HEK293 (cell line): ENCODE results near the gene OGDHL.
A peak's percentile ranks its signal among the peaks of the same experiment; 100 is the strongest.

ENCODE experiments used
- CTCF ChIA-PET: fragments of 350-600 bp; formaldehyde crosslinking; extraction: SDS; loops from one replicate; lab custom pipeline; 2021; ENCODE audit warnings: antibody characterized with exemption; lab: Yijun Ruan, JAX
- POLR2A ChIA-PET: fragments of 300-600 bp; formaldehyde crosslinking; extraction: SDS; loops from one replicate; lab custom pipeline; 2020; ENCODE audit warnings: antibody characterized with exemption, inconsistent platforms; lab: Yijun Ruan, JAX
- H3K27ac ChIP-seq: fragments of 200-500 bp; sonication (Bioruptor generic); 2 replicates; pipeline ENCODE4 v1.5.1; 2014; ENCODE audit warnings: low read depth, low read length, control low read depth, inconsistent platforms; ENCODE audit errors: extremely low read depth
- H3K36me3 ChIP-seq, 2 experiments: fragments of 200-500 bp in 1 of 2; sonication (Bioruptor generic) in 1 of 2; 1 replicate in 1 of 2; 2 replicates in 1 of 2; pipeline ENCODE4 v1.5.1; 2014 to 2017; ENCODE audit warnings: inconsistent platforms in 2 of 2, low read length in 2 of 2; ENCODE audit not compliant: control insufficient read depth in 2 of 2, insufficient read depth in 1 of 2
- H3K4me1 ChIP-seq: fragments of 200-500 bp; sonication (Bioruptor generic); 2 replicates; pipeline ENCODE4 v1.5.1; 2014; ENCODE audit warnings: mild to moderate bottlenecking, low read length, inconsistent platforms; ENCODE audit not compliant: control insufficient read depth, insufficient read depth
- H3K4me3 ChIP-seq: 2 replicates; pipeline ENCODE4 v1.5.1; 2011; ENCODE audit warnings: low read depth, mild to moderate bottlenecking, control low read depth, low read length, moderate library complexity
- H3K9me3 ChIP-seq: fragments of 200-500 bp; sonication (Bioruptor generic); 2 replicates; pipeline ENCODE4 v1.5.1; 2014; ENCODE audit warnings: low read depth, low read length, inconsistent platforms; ENCODE audit not compliant: control insufficient read depth, insufficient read depth
- EGR2 ChIP-seq: fragments of 450-650 bp; formaldehyde crosslinking; IDR thresholded peaks from 2 replicates; pipeline ENCODE4 v1.5.1; 2016; ENCODE audit warnings: low read depth, missing biosample characterization, missing genetic modification characterization
- SETDB1 ChIP-seq: IDR thresholded peaks from one replicate; pipeline ENCODE4 v1.6.1; 2017; ENCODE audit warnings: mild to moderate bottlenecking, low read length, moderate library complexity, mixed read lengths; ENCODE audit not compliant: insufficient read length
- ZFHX2 ChIP-seq: fragments of 450-650 bp; formaldehyde crosslinking; conservative IDR thresholded peaks from 2 replicates; pipeline ENCODE4 v1.5.1; 2016; ENCODE audit warnings: missing biosample characterization, missing genetic modification characterization
- ZFP69B ChIP-seq: fragments of 450-650 bp; formaldehyde crosslinking; IDR thresholded peaks from 2 replicates; pipeline ENCODE4 v1.5.1; 2016; ENCODE audit warnings: missing biosample characterization, missing genetic modification characterization
- ZIC2 ChIP-seq: fragments of 450-650 bp; formaldehyde crosslinking; IDR thresholded peaks from 2 replicates; pipeline ENCODE4 v1.5.1; 2016; ENCODE audit warnings: missing biosample characterization, missing genetic modification characterization
- ZNF2 ChIP-seq: fragments of 450-650 bp; formaldehyde crosslinking; IDR thresholded peaks from 2 replicates; pipeline ENCODE4 v1.5.1; 2016; ENCODE audit warnings: missing biosample characterization, missing genetic modification characterization
- ZNF274 ChIP-seq, 2 experiments: fragments of 200-500 bp in 1 of 2; fragments of 450-650 bp in 1 of 2; sonication (Bioruptor generic) in 1 of 2; formaldehyde crosslinking in 1 of 2; IDR thresholded peaks; 2 replicates each; pipeline versions ENCODE4 v1.5.1 to v1.6.1; 2014 to 2016; ENCODE audit warnings: borderline replicate concordance in 1 of 2, inconsistent platforms in 1 of 2, low read length in 1 of 2, missing biosample characterization in 1 of 2, missing genetic modification characterization in 1 of 2
- ZNF324 ChIP-seq: fragments of 450-650 bp; formaldehyde crosslinking; IDR thresholded peaks from 2 replicates; pipeline ENCODE4 v1.5.1; 2016; ENCODE audit warnings: missing biosample characterization, missing genetic modification characterization
- ZNF394 ChIP-seq: fragments of 450-650 bp; formaldehyde crosslinking; IDR thresholded peaks from 2 replicates; pipeline ENCODE4 v1.5.1; 2016; ENCODE audit warnings: missing biosample characterization, missing genetic modification characterization, mild to moderate bottlenecking, moderate library complexity, borderline replicate concordance
- ZNF449 ChIP-seq: fragments of 450-650 bp; formaldehyde crosslinking; IDR thresholded peaks from 2 replicates; pipeline ENCODE4 v1.5.1; 2017; ENCODE audit warnings: missing biosample characterization, mild to moderate bottlenecking, missing genetic modification characterization, moderate library complexity
- ZNF530 ChIP-seq: fragments of 450-650 bp; formaldehyde crosslinking; IDR thresholded peaks from 2 replicates; pipeline ENCODE4 v1.5.1; 2016; ENCODE audit warnings: low read depth, missing biosample characterization, missing genetic modification characterization
- ZNF561 ChIP-seq: fragments of 450-650 bp; IDR thresholded peaks from 2 replicates; pipeline ENCODE4 v1.5.1; 2018; ENCODE audit warnings: missing biosample characterization, missing genetic modification characterization, borderline replicate concordance
- ZNF707 ChIP-seq: fragments of 450-650 bp; formaldehyde crosslinking; IDR thresholded peaks from 2 replicates; pipeline ENCODE4 v1.5.1; 2016; ENCODE audit warnings: missing biosample characterization, missing genetic modification characterization
- ZNF791 ChIP-seq: fragments of 450-650 bp; formaldehyde crosslinking; IDR thresholded peaks from 2 replicates; pipeline ENCODE4 v1.5.1; 2016; ENCODE audit warnings: missing biosample characterization, missing genetic modification characterization

Gene OGDHL

DNA sequence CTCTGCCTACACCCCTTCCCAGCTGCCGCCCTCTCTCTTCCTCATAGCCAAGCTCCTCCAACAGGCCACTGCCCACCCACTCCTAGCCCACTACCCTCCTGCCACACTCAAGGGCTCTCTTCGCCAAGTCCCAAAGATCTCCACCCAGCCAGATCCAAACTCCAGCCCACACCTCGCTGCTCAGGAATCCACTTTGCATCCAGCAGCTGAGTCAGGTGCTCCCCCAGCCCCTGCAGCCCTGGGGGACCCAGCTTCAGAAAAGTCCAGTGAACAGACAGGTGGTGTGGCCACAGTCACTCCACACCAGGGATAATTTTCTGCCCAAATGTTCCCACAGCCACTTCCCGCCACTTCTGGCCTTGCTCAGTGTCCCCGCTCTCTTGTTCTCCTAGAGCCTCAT, 10.9 kb downstream of the OGDHL start:
- ChIA-PET CTCF (no interaction called here), POLR2A (no interaction called here)
- Histone ChIP-seq H3K9me3 (no peaks in the 10 kb centered on the region), H3K36me3 (peaks cover 0 to 20% of the 10 kb centered on the region in 2 experiments; a peak in 1 of 3 replicates), H3K4me3 (no peak overlapping the region), H3K4me1 (no peaks in the 10 kb centered on the region), H3K27ac (no peak overlapping the region)
- peak; percentile 35; the same call in 1 of the 2 replicates for TF ChIP-seq ZFHX2 (tag by site-specific recombination)
- TF ChIP-seq ZNF561 (tag by site-specific recombination): no peak
- TF ChIP-seq ZNF2: no peak
- TF ChIP-seq ZNF394 (tag by site-specific recombination): no peak
- TF ChIP-seq ZNF530: no peak
- TF ChIP-seq EGR2 (tag by site-specific recombination): peak; percentile 38; the same call in 1 of the 2 replicates
- no peak for TF ChIP-seq ZNF324 (tag by site-specific recombination)
- no peak for TF ChIP-seq ZNF449

DNA sequence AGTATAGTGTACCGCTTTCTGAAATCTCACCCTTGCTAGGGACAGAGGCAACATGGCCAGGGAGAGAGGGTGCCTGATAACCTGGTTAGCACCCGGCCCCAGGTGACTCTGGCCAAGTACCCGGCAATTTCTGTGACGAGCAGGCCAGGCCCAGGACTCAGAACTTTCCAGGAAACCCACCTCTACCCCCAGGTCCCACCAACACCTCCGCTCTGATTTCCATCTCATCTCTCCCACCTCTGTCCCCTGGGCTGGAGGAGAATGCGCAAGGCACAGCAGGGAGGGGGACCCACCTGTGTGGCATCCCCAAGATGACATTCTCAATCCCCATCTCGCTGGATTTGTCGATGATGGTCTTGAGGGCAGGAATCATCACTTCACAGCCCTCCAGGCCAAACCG, 11.6 kb downstream of the OGDHL start:
- Histone ChIP-seq H3K4me1 (no peaks in the 10 kb centered on the region), H3K4me3 (no peak overlapping the region), H3K9me3 (no peaks in the 10 kb centered on the region), H3K36me3 (peaks cover 0 to 21% of the 10 kb centered on the region in 2 experiments; a peak in 1 of 3 replicates), H3K27ac (no peak overlapping the region)
- POLR2A ChIA-PET: no interaction called here
- no peak for TF ChIP-seq ZNF707 (tag by site-specific recombination)
- no peak for TF ChIP-seq ZNF274 (IDR thresholded peaks at IDR 0.05; ENCODE audit: low read length)
- no peak for TF ChIP-seq ZNF274 (tag by site-specific recombination; IDR thresholded peaks at IDR 0.05; ENCODE audit: borderline replicate concordance)
- no peak for TF ChIP-seq ZNF449
- CTCF ChIA-PET: interaction anchor here (0.6 kb wide), 1 partner anchor 1095 kb away, joined by 7 read pairs; no protein-coding TSS in a partner anchor

DNA sequence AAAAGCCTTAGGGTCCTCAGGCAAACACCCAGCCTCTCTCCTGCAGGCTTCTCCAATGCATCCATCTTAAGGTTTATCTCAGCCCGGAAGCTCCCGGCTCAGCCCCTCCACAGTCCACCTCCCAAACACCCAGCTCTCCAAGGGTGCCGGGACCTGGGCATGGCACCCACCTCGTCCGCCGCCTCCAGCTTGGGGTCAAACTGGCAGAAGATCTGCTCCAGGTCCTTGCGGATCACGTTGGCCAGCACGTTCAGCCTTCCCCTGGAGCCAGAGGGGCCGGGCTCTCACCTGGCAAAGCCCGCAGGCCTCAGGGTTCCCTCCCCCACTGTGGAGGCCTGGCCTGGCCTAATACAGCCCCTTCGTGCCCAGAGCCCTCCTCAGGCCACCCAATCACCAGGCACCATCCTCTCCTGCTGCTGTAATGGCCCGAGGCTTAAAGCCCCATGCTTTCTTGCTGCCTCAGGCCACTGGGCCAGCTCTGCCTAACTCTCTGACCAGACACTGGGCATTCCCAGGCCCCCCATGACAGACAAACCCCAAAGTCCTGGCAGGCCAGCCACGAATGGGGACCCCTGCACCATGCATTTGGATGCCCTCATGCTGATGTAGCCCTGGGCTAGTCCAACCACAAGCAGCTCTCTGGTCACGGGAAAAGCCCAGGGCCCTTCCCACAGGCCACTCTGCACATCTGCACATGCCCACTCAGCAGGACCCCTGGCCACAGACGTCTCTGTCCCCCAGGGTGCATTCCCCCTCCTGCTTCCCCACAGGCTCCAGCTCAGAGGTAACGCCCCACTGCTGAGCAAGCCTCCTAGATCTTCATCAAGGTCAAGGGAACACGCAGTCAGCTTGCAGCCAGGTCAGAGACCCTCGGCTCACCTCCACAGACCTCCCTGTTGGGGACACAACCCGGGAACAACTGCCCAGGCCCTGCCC, 12.3 kb downstream of the OGDHL start:
- H3K4me1 ChIP-seq: no peaks in the 10 kb centered on the region
- H3K4me3 ChIP-seq: no peak overlapping the region
- H3K27ac ChIP-seq: no peak overlapping the region
- ChIA-PET POLR2A (no interaction called here), CTCF (interaction anchor here (0.6 kb wide), 1 partner anchor 1094 kb away, joined by 7 read pairs; no protein-coding TSS in a partner anchor)
- H3K9me3 ChIP-seq: no peaks in the 10 kb centered on the region
- H3K36me3 ChIP-seq: peaks cover 0 to 25% of the 10 kb centered on the region in 2 experiments; a peak in 1 of 3 replicates
- TF ChIP-seq ZNF791 (no peak), ZIC2 (tag by site-specific recombination) (peak; percentile 73), SETDB1 (no peak), ZFP69B (no peak)
